Activated CD8-positive, alpha-beta memory T cell treated with anti-CD3 and anti-CD28 coated beads for 36 hours (primary cell): Measurements from ENCODE around the gene RNASE7. TPM values are rescaled to one million over a fixed set of nuclear protein-coding genes. Genes with fewer than 3 reads are reported as not detected.

Source experiments
- CTCF ChIA-PET: fragments of 350-600 bp; sonication (Branson Sonifier 250); formaldehyde crosslinking; loops from one replicate; lab custom pipeline; 2021; ENCODE audit warnings: antibody characterized with exemption; lab: Charles Lee
- POLR2A ChIA-PET: fragments of 350-600 bp; sonication (Branson Sonifier 250); formaldehyde crosslinking; loops from one replicate; lab custom pipeline; 2021; ENCODE audit warnings: antibody characterized with exemption; lab: Charles Lee
- total RNA-seq, 2 experiments: library from RNA; stranded (reverse); gene quantifications; one replicate each; pipeline ENCODE4 v1.2.3, GENCODE V29; 2021

RNASE7 gene
- total RNA-seq, 2 experiments from 2014 or later: not detected

GRCh38 chr14:21090194-21090939 is 48.2 kb downstream of the RNASE7 start:
- POLR2A ChIA-PET: no interaction called here
- CTCF ChIA-PET: interaction anchor here (0.8 to 3.9 kb wide), 8 partner anchors 14 to 468 kb away, joined by 3 to 35 read pairs (median 8); partner anchors contain the start of gene ARHGEF40

GRCh38 chr14:21090940-21091663 is 48.9 kb downstream of the RNASE7 start:
- CTCF ChIA-PET: interaction anchor here (0.8 to 5.9 kb wide), 13 partner anchors 11 to 91 kb away, joined by 3 to 142 read pairs (median 14); partner anchors contain the start of genes ARHGEF40 and TMEM253
- POLR2A ChIA-PET: no interaction called here

DNA sequence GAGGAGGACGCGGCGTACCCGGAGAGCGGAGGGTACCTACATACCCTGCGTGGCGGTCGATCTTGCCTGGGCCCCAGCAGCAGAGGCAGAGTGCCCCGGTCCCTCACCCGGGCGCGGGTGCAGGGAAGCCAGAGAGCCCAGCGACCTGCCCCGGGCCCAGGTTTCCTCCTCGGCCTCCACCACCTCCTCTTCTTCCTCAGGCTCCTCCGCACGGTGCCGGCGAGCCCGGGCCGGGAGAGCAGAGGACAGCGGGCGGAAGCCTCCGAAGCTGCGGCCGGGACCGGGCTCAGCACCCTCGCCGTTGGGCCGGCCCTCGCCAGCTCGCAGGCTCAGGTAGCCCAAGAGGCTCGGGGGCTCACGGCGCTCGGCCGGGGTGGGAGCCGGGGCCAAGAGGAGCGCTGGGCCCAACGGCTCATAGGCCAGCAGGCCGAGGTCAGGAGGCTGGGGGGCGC is 49.7 kb downstream of the RNASE7 start:
- ChIA-PET POLR2A (no interaction called here), CTCF (interaction anchor here (0.9 to 5.9 kb wide), 27 partner anchors 9 to 120 kb away, joined by 3 to 142 read pairs (median 5); partner anchors contain the start of genes ARHGEF40 and TMEM253)

DNA sequence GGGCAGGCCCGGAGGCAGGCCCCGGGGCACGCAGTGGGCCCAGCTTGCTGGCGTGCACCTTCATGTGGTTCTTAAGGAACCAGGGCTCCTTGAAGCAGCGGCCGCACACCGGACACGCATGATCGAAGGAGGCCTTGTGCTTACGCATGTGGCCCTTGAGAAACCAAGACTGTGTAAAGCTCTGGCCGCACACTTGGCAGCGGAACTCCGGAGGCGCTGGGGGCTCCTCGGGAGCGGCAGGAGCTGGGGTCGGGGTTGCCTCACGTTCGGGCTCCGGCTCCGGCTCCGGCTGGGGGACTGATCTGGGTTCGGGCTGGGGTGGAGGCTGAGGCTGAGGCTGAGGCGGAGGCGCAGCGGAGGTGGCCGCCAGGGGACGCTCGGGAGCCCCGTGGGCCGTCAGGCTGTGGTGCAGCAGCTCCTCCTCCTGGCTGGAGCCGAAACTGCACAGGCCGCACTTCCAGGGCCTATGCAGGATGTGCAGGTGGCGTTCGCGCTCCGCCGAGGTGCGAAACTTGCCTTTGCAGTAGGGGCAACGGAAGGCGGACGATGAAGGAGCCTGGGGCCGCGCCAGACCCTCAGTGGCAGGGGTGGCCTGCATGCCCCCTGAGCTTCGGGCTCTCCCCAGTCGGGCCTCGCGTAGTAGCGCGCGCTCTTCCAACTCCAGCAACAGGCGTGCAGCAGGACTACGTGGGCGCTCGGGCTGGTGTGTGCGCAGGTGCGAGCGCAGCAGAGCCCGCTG is 50.3 kb downstream of the RNASE7 start:
- POLR2A ChIA-PET: no interaction called here
- CTCF ChIA-PET: interaction anchor here (0.9 to 5.9 kb wide), 29 partner anchors 10 to 120 kb away, joined by 3 to 142 read pairs (median 5); partner anchors contain the start of genes ARHGEF40 and TMEM253

GRCh38 chr14:21093018-21093417 is 50.9 kb downstream of the RNASE7 start:
- CTCF ChIA-PET: interaction anchor here (0.9 to 5.9 kb wide), 27 partner anchors 10 to 121 kb away, joined by 3 to 142 read pairs (median 5); partner anchors contain the start of genes ARHGEF40 and TMEM253
- POLR2A ChIA-PET: no interaction called here

Other genes with a start within 250 kb of the RNASE7 start
- gene RNASE1, start 239.5 kb upstream of the RNASE7 start, total RNA-seq: not detected
- not detected for gene RNASE3, start 151.0 kb upstream of the RNASE7 start, total RNA-seq
- not detected for gene RNASE2, start 86.9 kb upstream of the RNASE7 start, total RNA-seq
- 100 to 1,000 TPM; 105 to 106 TPM for gene METTL17, start 52.4 kb upstream of the RNASE7 start, total RNA-seq
- under 1 TPM in 1 of 2 experiments, not detected in 1; 0.34 TPM for gene SLC39A2, start 43.1 kb upstream of the RNASE7 start, total RNA-seq
- 1 to 10 TPM; 4.0 to 4.5 TPM for gene NDRG2, start 17.3 kb upstream of the RNASE7 start, total RNA-seq
- gene TPPP2, start 12.1 kb upstream of the RNASE7 start, total RNA-seq: not detected
- not detected for gene RNASE13, start 7.6 kb upstream of the RNASE7 start, total RNA-seq
- gene RNASE8, start 15.5 kb downstream of the RNASE7 start, total RNA-seq: not detected
- under 1 TPM; 0.11 to 0.48 TPM for gene ARHGEF40, start 27.9 kb downstream of the RNASE7 start, total RNA-seq
- 1 to 10 TPM; 7.1 to 9.3 TPM for gene ZNF219, start 56.3 kb downstream of the RNASE7 start, total RNA-seq
- under 1 TPM in 1 of 2 experiments, not detected in 1; 0.13 TPM for gene TMEM253, start 58.7 kb downstream of the RNASE7 start, total RNA-seq
- gene OR5AU1, start 113.7 kb downstream of the RNASE7 start, total RNA-seq: not detected
- 1,000 to 10,000 TPM; 1,162 to 1,180 TPM for gene HNRNPC, start 227.1 kb downstream of the RNASE7 start, total RNA-seq
- not detected for gene RPGRIP1, start 237.7 kb downstream of the RNASE7 start, total RNA-seq